Hepatocyte (in vitro differentiated cells): Measurements from ENCODE around the gene SLC34A3.

Experiments used
- EZH2 ChIP-seq: fragments of 200-600 bp; sonication (generic); IDR thresholded peaks from 2 replicates; pipeline ENCODE4 v1.6.1; 2016; ENCODE audit warnings: antibody characterized with exemption, mild to moderate bottlenecking, borderline replicate concordance
- TF ChIP-seq, protein P1 (sequence below): fragments of 200-600 bp; sonication (generic); IDR thresholded peaks from 2 replicates; pipeline ENCODE4 v1.5.1; 2016; ENCODE audit warnings: antibody characterized with exemption, mild to moderate bottlenecking; ENCODE audit not compliant: poor library complexity

DNA sequence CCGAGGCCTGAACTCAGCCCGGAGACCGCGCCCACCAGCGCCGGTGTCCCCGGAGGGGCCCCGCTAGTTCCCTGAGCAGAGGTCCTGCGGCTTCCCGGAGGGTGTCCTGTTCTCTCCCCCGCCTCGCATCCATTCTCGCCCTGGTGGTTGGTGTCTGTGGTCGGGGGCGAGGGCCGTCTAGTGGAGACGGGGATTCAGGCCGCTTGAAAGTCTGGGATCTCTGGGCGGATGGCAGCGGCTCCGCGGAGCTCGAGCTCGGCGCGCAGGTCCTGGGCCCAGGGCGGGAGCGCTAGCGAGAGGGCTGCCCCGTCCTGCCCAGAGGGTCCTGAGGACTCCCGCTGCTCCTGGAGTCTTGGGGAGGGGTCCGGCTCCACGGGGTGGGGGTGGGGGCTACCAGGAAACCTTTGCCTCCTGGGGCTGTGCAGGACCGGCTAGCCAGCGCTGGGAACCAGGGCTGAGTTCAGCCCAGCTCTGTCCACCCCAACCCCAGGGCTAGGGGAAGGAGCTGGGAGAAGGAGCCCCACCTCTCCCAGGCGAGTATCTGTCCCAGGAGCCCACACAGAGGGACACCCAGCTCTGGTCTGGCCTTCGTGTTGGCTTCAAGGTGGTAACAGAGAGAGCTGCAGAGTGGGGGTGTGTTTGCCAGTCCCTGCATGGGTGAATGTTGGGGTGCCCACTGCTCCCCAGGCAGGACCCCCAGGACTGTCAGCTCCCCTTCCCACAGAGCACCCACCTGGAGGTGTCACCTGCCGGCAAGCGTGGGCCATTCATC, 50.8 kb downstream of the SLC34A3 start:
- TF ChIP-seq, protein P1, sequence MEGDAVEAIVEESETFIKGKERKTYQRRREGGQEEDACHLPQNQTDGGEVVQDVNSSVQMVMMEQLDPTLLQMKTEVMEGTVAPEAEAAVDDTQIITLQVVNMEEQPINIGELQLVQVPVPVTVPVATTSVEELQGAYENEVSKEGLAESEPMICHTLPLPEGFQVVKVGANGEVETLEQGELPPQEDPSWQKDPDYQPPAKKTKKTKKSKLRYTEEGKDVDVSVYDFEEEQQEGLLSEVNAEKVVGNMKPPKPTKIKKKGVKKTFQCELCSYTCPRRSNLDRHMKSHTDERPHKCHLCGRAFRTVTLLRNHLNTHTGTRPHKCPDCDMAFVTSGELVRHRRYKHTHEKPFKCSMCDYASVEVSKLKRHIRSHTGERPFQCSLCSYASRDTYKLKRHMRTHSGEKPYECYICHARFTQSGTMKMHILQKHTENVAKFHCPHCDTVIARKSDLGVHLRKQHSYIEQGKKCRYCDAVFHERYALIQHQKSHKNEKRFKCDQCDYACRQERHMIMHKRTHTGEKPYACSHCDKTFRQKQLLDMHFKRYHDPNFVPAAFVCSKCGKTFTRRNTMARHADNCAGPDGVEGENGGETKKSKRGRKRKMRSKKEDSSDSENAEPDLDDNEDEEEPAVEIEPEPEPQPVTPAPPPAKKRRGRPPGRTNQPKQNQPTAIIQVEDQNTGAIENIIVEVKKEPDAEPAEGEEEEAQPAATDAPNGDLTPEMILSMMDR, result no peak
- TF ChIP-seq EZH2, result no peak
